Left cardiac atrium (tissue), 4 donors: Measurements from ENCODE around the gene RRP1B. TPM values are rescaled to one million over a fixed set of nuclear protein-coding genes. Genes with fewer than 3 reads are reported as not detected.
A peak's percentile ranks its signal among the peaks of the same experiment; 100 is the strongest.
"Not testable (repeated sequence)": the region's sequence is repeated elsewhere in the genome, so short reads cannot be mapped to it uniquely, and the experiment has no call there.

Experiments used
- ATAC-seq, 2 donors: fragments of 200-7000 bp; cut with Tn5 transposase; one replicate each; pipeline ENCODE4 v1.9.1; 2020; ENCODE audit warnings: mild to moderate bottlenecking in 2 of 2, moderate library complexity in 2 of 2
- DNase-seq: peaks from one replicate; pipeline ENCODE4 v3.0.0-alpha.2; 2020
- intact Hi-C, 2 donors: fragments of 100-400 bp; cut with DNase I; formaldehyde crosslinking; loops; one replicate each; pipeline versions ENCODE4 v1.14.1 to v1.15.1; 2022 to 2023
- total RNA-seq, 2 donors: library from RNA; stranded (reverse); fragmentation: NEBNext Ultra II Directional; extraction: Animal tissue kit (Norgen Biotek cat#: 25700); gene quantifications; one replicate each; pipeline ENCODE4 v1.2.1, GENCODE V29; 2021
- donor health status: DM: no; HTN: yes; CAD: no.
- donor health status: DM: no; HTN: yes; CAD: no; lungs with severe emphysema.
- donor health status: DM: yes; HTN: yes; CAD: no.
- donor health status: Dilated cardiomyopathy.

The RRP1B gene
- total RNA-seq, 2 donors from 2014 or later = 11.0 to 14.2 TPM

- intact Hi-C loops = no loop called here
- DNase-seq (no peak), ATAC-seq (peak in 1 of 2 donors; percentile 6)
Observed at GRCh38 chr21:43658769-43659135, 608 bp upstream of the RRP1B start.

- intact Hi-C loops = loop anchor here in 1 of 2 donors (10.0 kb wide), 1 partner anchor 53 kb away; the partner anchor contains the start of gene PDXK
- ATAC-seq = no peak
- DNase-seq = no peak
Observed at GRCh38 chr21:43662286-43662685, 2.9 kb downstream of the RRP1B start.

DNA sequence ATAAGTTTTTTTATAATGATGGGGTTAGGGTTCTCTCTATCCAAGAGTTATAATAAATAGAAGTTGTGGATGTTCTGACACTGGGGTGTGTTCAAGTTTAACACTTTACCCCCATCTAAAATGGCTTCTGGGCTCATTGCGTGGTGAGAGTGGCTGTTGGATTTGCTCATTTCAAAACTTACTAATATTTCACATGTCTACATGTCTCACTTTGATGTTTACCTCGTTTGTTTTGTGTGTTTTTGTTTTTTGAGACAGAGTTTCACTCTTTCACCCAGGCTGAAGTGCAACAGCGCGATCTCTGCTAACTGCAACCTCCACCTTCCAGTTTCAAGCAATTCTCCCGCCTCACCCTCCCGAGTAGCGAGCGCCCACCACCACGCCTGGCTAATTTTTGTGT is 3.7 kb downstream of the RRP1B start:
- ATAC-seq (no peak), DNase-seq (no peak)
- intact Hi-C loops = loop anchor here in 1 of 2 donors (10.0 kb wide), 1 partner anchor 52 kb away; the partner anchor contains the start of gene PDXK

- intact Hi-C loops = loop anchor here in 1 of 2 donors (10.0 kb wide), 1 partner anchor 50 kb away; the partner anchor contains the start of gene PDXK
- no peak for DNase-seq
- no peak for ATAC-seq
Observed at GRCh38 chr21:43664358-43664757, 5.0 kb downstream of the RRP1B start.

GRCh38 chr21:43665879-43666278 is 6.5 kb downstream of the RRP1B start:
- DNase-seq (no peak), ATAC-seq (no peak)
- intact Hi-C loops = loop anchor here in 1 of 2 donors (10.0 kb wide), 1 partner anchor 49 kb away; the partner anchor contains the start of gene PDXK

GRCh38 chr21:43667191-43667904 is 8.0 kb downstream of the RRP1B start:
- ATAC-seq (no peak), DNase-seq (no peak)
- intact Hi-C loops = loop anchor here in 1 of 2 donors (10.0 kb wide), 1 partner anchor 47 kb away; the partner anchor contains the start of gene PDXK

DNA sequence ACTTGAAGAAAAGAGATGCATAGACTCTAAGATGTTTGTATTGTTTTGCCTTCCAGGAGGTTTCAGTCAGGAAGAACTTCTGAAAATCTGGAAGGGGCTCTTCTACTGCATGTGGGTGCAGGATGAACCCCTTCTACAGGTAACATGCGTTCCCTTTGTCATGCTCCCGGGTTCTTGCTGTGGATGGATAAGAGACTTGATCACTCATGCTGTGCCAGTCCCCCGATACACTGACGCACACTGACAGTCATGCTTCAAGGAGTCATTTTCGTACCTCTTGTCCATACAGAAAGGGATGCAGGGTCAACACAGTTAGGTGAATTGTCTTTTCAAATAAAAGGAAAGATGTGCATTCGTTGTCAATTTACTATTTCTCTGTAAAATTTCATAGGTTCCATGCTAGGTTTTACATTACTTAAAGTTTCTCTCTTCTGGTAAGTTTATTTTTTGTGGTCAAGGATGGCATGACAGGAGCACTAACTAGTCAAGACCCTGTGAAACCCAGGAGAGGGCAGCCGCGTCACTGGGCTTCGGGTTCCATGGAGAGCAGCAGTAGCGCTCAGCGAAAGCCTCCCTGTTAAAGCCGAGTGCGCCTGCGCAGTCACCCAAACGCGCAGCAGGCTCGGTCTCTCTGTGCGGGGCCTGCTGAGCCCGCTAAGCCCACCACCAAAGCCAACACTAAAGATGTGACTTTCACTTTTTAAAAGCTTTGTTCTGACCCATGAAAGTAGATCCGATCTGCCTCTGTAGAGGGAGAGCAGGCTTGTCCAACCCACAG is 10.7 kb downstream of the RRP1B start:
- no peak for DNase-seq
- intact Hi-C loops = loop anchor here in 1 of 2 donors (10.0 kb wide), 1 partner anchor 45 kb away; the partner anchor contains the start of gene PDXK

DNA sequence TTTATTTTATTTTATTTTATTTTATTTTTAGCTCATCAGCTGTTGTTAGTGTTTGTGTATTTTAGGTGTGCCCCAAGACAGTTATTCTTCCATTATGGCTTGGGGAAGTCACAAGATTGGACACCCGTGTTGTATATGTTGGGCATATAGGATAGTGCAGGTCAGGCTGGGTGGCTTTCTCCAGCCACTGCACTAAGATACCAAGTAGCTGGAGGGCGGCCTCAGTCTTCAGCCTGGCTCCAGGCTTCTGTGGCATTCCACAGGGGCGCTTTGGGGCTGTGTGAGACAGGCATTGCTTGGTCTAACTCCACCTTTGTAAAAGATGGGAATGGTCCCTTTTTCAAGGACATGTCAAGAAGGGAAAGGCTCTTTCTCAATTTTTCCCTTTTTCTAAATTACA is 16.5 kb downstream of the RRP1B start:
- ATAC-seq (no peak), DNase-seq (no peak)
- intact Hi-C loops = no loop called here

More for the DNA sequence above, 10.7 kb downstream of the RRP1B start:
- no peak for ATAC-seq

DNA sequence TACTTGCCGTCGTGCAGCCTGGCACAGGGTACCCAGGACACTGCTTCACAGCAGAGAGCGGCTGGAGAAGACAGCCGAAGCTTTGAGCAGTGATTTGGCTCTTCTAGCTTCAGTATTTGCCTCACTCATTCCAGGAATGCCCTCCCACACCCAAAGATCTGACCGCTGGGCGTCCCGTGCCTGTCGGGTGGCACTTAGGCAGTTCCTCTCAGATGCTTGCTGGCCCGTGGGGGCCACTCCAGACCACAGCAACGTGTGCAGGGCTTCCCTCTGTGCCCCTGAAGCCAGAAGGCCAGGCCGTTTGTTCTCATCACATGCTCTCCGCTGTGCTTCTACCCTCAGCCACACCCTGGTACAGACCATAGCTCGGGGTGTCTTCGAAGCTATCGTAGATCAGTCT is 17.0 kb downstream of the RRP1B start:
- intact Hi-C loops = no loop called here
- ATAC-seq = no peak
- no peak for DNase-seq

GRCh38 chr21:43679951-43680350 is 20.6 kb downstream of the RRP1B start:
- intact Hi-C loops = no loop called here
- ATAC-seq = no peak
- no peak for DNase-seq

GRCh38 chr21:43680421-43680820 is 21.1 kb downstream of the RRP1B start:
- DNase-seq, ATAC-seq, intact Hi-C loops: not testable (repeated sequence)

DNA sequence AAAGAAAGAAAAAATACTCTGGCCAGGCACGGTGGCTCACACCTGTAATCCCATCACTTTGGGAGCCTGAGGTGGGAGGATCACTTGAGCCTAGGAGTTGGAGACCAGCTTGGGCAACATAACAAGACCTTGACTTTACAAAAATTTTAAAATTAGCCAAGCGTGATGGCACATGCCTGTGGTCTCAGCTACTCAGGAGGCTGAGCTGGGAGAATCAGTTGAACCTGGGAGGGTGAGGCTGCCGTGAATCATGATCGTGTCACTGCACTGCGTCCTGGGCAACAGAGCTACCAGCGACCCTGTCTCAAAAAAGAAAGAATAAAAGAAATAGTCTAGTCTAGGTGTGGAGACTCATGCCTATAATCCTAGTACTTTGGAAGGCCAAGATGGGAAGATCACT is 22.3 kb downstream of the RRP1B start:
- DNase-seq = no peak
- ATAC-seq = no peak
- intact Hi-C loops = no loop called here

DNA sequence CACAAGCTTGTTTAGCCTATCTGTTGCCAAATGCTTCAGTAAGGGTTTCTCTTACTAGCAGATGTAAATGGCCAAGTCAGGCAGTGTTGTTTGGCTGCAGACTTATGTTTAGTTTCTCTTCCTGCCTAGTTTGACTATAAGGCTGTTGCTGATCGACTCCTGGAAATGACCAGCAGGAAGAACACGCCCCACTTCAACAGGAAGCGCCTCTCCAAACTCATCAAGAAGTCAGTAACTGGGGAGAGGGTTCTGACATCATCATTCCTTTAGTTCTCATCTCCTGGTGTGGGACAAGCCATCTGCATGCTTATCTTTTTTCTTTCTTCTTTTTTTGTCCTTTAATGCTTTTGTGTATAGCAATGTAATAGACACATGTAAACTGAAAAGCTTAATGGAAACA is 25.1 kb downstream of the RRP1B start:
- ATAC-seq (no peak), DNase-seq (no peak)
- intact Hi-C loops = no loop called here

DNA sequence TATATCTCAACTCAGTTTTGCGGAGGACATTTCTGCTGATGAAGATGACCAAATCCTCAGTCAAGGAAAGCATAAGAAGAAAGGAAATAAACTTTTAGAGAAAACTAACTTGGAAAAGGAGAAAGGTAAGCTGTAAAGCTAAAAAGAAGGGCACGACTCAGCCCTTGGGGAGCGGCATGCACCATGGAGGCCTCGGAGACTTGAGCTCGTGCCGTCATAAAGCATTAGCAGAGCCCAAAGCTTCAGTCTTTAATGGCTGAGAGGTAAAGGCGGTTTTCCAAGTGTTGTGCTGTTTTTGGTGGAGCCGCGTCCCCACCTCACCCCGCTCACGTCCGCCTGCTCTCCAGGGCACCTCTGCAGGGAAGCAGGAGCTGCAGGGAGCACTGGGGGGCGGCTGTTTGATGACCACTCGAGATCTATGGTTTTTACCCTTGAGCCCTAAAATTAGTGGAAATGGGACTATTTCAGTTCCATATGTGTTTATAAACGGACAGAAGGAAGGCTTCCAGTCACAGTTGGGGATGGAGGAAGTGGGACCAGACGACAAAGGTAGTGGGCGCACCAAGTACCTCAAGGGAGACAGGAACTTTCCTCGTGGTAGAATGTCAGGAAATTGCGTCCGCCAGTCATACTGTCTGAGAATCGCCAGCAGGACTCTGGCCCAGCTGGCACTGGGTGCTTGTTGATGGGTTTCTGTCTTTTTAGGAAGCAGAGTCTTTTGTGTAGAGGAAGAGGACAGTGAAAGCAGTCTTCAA is 27.6 kb downstream of the RRP1B start:
- intact Hi-C loops = no loop called here
- DNase-seq = no peak
- no peak for ATAC-seq

DNA sequence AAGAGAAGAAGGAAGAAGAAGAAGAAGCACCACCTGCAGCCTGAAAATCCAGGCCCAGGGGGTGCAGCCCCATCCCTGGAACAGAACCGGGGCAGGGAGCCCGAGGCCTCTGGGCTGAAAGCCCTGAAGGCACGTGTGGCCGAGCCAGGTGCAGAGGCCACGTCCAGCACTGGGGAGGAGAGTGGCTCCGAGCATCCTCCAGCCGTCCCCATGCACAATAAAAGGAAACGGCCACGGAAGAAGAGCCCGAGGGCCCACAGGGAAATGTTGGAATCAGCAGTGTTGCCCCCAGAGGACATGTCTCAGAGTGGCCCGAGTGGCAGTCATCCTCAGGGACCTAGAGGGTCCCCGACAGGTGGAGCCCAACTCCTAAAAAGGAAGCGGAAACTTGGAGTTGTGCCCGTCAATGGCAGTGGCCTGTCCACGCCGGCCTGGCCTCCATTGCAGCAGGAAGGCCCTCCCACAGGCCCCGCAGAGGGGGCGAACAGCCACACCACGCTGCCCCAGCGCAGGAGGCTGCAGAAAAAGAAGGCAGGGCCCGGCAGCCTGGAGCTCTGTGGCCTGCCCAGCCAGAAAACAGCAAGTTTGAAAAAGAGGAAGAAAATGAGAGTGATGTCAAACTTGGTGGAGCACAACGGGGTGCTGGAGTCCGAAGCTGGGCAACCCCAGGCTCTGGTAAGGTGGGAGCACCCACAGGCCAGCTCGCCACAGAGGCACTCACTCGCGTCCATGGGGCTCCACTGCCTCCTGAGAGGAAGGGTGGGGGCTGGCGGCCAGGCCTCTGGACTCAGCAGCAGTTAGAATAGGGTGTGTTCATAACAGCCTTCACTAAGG is 28.4 kb downstream of the RRP1B start:
- intact Hi-C loops = no loop called here
- peak; percentile 20 to 43 for ATAC-seq

DNA sequence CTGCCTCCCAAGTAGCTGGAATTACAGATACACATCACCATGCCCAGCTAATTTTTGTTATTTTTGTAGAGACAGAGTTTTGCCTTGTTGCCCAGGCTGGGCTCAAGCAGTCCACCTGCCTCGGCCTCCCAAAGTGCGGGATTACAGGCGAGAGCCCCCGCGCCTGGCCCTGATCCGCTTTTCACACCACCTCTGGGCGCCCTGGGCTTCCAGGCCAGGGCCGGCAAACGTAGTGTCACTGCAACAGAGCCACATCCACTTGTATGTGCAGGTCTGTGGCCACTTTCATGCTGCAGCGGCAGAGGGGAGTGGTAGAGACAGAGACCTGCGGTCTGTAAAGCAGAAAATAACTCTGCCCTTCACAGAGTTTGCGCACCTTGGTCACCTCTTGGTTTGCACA is 29.5 kb downstream of the RRP1B start:
- DNase-seq (no peak), ATAC-seq (no peak)
- intact Hi-C loops = no loop called here

More for the DNA sequence above, 28.4 kb downstream of the RRP1B start:
- no peak for DNase-seq

- intact Hi-C loops = no loop called here
- no peak for DNase-seq
- ATAC-seq = no peak
Observed at GRCh38 chr21:43689556-43690337, 30.4 kb downstream of the RRP1B start.

GRCh38 chr21:43690346-43690745 is 31.0 kb downstream of the RRP1B start:
- intact Hi-C loops = no loop called here
- DNase-seq (no peak), ATAC-seq (no peak)
